MM.1S (cell line): ENCODE data around the gene CMTM2.

Experiments used
- DNase-seq: peaks from one replicate; pipeline ENCODE4 v3.0.0-alpha.2; 2015
- H2AFZ ChIP-seq: fragments of 300-600 bp; sonication (generic); 2 replicates; pipeline ENCODE4 v1.6.0; 2016; ENCODE audit warnings: antibody characterized with exemption, low read length
- H3F3A ChIP-seq: fragments of 300-600 bp; sonication (generic); 2 replicates; pipeline ENCODE4 v1.6.1; 2016; ENCODE audit warnings: mild to moderate bottlenecking, antibody characterized with exemption, low read length, moderate library complexity, mixed read lengths; ENCODE audit not compliant: insufficient read depth
- H3K27ac ChIP-seq: fragments of 300-600 bp; sonication (generic); 2 replicates; pipeline ENCODE4 v1.5.1; 2016; ENCODE audit warnings: mild to moderate bottlenecking, low read length
- H3K27me3 ChIP-seq: fragments of 300-600 bp; sonication (generic); replicated peaks from 2 replicates; pipeline ENCODE4 v1.6.0; 2016; ENCODE audit warnings: low read length; ENCODE audit not compliant: insufficient read depth
- H3K36me3 ChIP-seq: fragments of 300-600 bp; sonication (generic); replicated peaks from 2 replicates; pipeline ENCODE4 v1.6.1; 2016; ENCODE audit warnings: mild to moderate bottlenecking, low read length, mixed read lengths; ENCODE audit not compliant: insufficient read depth
- H3K4me1 ChIP-seq: fragments of 300-600 bp; sonication (generic); 2 replicates; pipeline ENCODE4 v1.6.1; 2016; ENCODE audit warnings: low read length, mixed read lengths
- H3K4me2 ChIP-seq: fragments of 300-600 bp; sonication (generic); 2 replicates; pipeline ENCODE4 v1.6.0; 2016; ENCODE audit warnings: low read depth, low read length
- H3K4me3 ChIP-seq: fragments of 300-600 bp; sonication (generic); 2 replicates; pipeline ENCODE4 v1.5.1; 2016; ENCODE audit warnings: low read length, mixed read lengths
- H3K79me2 ChIP-seq: fragments of 300-600 bp; sonication (generic); 2 replicates; pipeline ENCODE4 v1.6.1; 2016; ENCODE audit warnings: mixed run types, low read length, mixed read lengths
- H3K9ac ChIP-seq: fragments of 300-600 bp; sonication (generic); 2 replicates; pipeline ENCODE4 v1.6.1; 2016; ENCODE audit warnings: low read length, mixed read lengths
- H3K9me2 ChIP-seq: fragments of 300-600 bp; sonication (generic); replicated peaks from 2 replicates; pipeline ENCODE4 v1.6.1; 2016; ENCODE audit warnings: mild to moderate bottlenecking, low read length, mixed read lengths; ENCODE audit not compliant: insufficient read depth
- H3K9me3 ChIP-seq: fragments of 300-600 bp; sonication (generic); replicated peaks from 2 replicates; pipeline ENCODE4 v1.6.1; 2016; ENCODE audit warnings: mild to moderate bottlenecking, low read length, mixed read lengths; ENCODE audit not compliant: insufficient read depth
- H4K20me1 ChIP-seq: fragments of 300-600 bp; sonication (generic); 2 replicates; pipeline ENCODE4 v1.6.1; 2016; ENCODE audit warnings: mild to moderate bottlenecking, low read length, moderate library complexity, mixed read lengths; ENCODE audit not compliant: insufficient read depth
- CTCF ChIP-seq: fragments of 300-600 bp; sonication (generic); IDR thresholded peaks from 2 replicates; pipeline ENCODE4 v1.5.1; 2016; ENCODE audit warnings: antibody characterized with exemption, low read length, mixed read lengths
- EZH2 ChIP-seq: fragments of 300-600 bp; sonication (generic); optimal IDR thresholded peaks from 2 replicates; pipeline ENCODE3; 2017; ENCODE audit warnings: low read depth, mild to moderate bottlenecking, antibody characterized with exemption, low read length, mixed read lengths
- EZH2phosphoT487 ChIP-seq: fragments of 300-600 bp; sonication (generic); IDR thresholded peaks from 2 replicates; pipeline ENCODE4 v1.6.1; 2018; ENCODE audit warnings: antibody characterized with exemption, low read length

Gene CMTM2

GRCh38 chr16:66551348-66551759, 27.9 kb upstream of the CMTM2 start:
- Histone ChIP-seq H3K9ac (peak overlapping the region; percentile 74), H3K27ac (peak overlapping the region; percentile 81), H3K36me3 (no peaks in the 10 kb centered on the region), H4K20me1 (no peaks in the 10 kb centered on the region), H3K9me2 (no peaks in the 10 kb centered on the region), H3K4me3 (peak overlapping the region; percentile 83), H2AFZ (peak overlapping the region; percentile 47), H3K79me2 (peaks cover 40% of the 10 kb centered on the region), H3K27me3 (no peaks in the 10 kb centered on the region), H3K4me1 (peaks cover 55% of the 10 kb centered on the region), H3K9me3 (no peaks in the 10 kb centered on the region), H3K4me2 (peak overlapping the region; percentile 86), H3F3A (peaks cover 36% of the 10 kb centered on the region)
- TF ChIP-seq EZH2phosphoT487 (no peak), CTCF (peak; percentile 43), EZH2 (no peak)
- peak; percentile 74 for DNase-seq

- Histone ChIP-seq H3K9me2 (no peaks in the 10 kb centered on the region), H3K27me3 (no peaks in the 10 kb centered on the region), H3K4me3 (peak overlapping the region; percentile 83), H3K79me2 (peaks cover 44% of the 10 kb centered on the region), H3K9ac (peak overlapping the region; percentile 74), H3K9me3 (no peaks in the 10 kb centered on the region), H4K20me1 (no peaks in the 10 kb centered on the region), H3K4me2 (peak overlapping the region; percentile 86), H3K27ac (peak overlapping the region; percentile 81), H3K4me1 (peaks cover 55% of the 10 kb centered on the region), H2AFZ (peak overlapping the region; percentile 51), H3K36me3 (no peaks in the 10 kb centered on the region), H3F3A (peaks cover 36% of the 10 kb centered on the region)
- DNase-seq, result peak; percentile 23
- TF ChIP-seq CTCF (no peak), EZH2 (no peak), EZH2phosphoT487 (no peak)
These were observed 27.4 kb upstream of the CMTM2 start for GRCh38 chr16:66551788-66552285.

- H3K9me3 ChIP-seq, result no peaks in the 10 kb centered on the region
- peak; percentile 93 for DNase-seq
- peak within 1 kb of the TSS; percentile 74 for H3K9ac ChIP-seq
- peak within 1 kb of the TSS; percentile 51 for H2AFZ ChIP-seq
- H3K9me2 ChIP-seq, result no peaks in the 10 kb centered on the region
- H3K27me3 ChIP-seq, result no peaks in the 10 kb centered on the region
- peak within 1 kb of the TSS; percentile 86 for H3K4me2 ChIP-seq
- H3F3A ChIP-seq, result peaks cover 36% of the 10 kb centered on the region
- no peak for TF ChIP-seq EZH2
- TF ChIP-seq EZH2phosphoT487, result no peak
- TF ChIP-seq CTCF, result no peak
- 0 out of 2 replicates have a peak, but pooled peaks cover 3% of the 10 kb centered on the region for H4K20me1 ChIP-seq
- peak within 1 kb of the TSS; percentile 83 for H3K4me3 ChIP-seq
- peaks cover 55% of the 10 kb centered on the region for H3K4me1 ChIP-seq
- peaks cover 51% of the 10 kb centered on the region for H3K79me2 ChIP-seq
- H3K27ac ChIP-seq, result peak within 1 kb of the TSS; percentile 81
- no peaks in the 10 kb centered on the region for H3K36me3 ChIP-seq
These were observed 26.7 kb upstream of the CMTM2 start, which contains the start of gene CKLF for GRCh38 chr16:66552286-66553177. Gene CKLF (plus strand): TSS chr16:66552576. CDS start chr16:66552716, 140 bp downstream.
